IMR-90 (cell line): ENCODE results near the gene ZNF410. TPM values are rescaled to one million over a fixed set of nuclear protein-coding genes. Genes with fewer than 3 reads are reported as not detected.

Experiments used
- ATAC-seq: fragments of 200-7000 bp; cut with Tn5 transposase; 2 replicates; pipeline ENCODE4 v1.9.1; 2020; ENCODE audit warnings: low read depth, mild to moderate bottlenecking, moderate library complexity
- BruUV-seq: library from RNA; stranded (reverse); fragments of 400-500 nt; replicated peaks from 2 replicates; lab custom pipeline; 2021; lab: Mats Ljungman, UMichigan
- CTCF ChIA-PET: fragments of 300-600 bp; formaldehyde crosslinking; extraction: SDS; loops from one replicate; lab custom pipeline; 2021; ENCODE audit warnings: antibody characterized with exemption; lab: Yijun Ruan, JAX
- POLR2A ChIA-PET: fragments of 300-600 bp; sonication (Branson Sonifier 250); formaldehyde crosslinking; loops from one replicate; lab custom pipeline; 2022; ENCODE audit warnings: antibody characterized with exemption; ENCODE audit not compliant: unreplicated experiment; lab: Charles Lee
- DNase-seq: peaks from one replicate; pipeline ENCODE4 v3.0.0; 2013
- H2AFZ ChIP-seq: replicated peaks from 2 replicates; pipeline ENCODE3; 2013; ENCODE audit warnings: low read length, mild to moderate bottlenecking; ENCODE audit not compliant: poor library complexity
- H2AK5ac ChIP-seq: 2 replicates; pipeline ENCODE4 v1.6.1; 2013; ENCODE audit warnings: low read depth, low read length, inconsistent platforms
- H2AK9ac ChIP-seq: replicated peaks from 2 replicates; pipeline ENCODE3; 2013; ENCODE audit warnings: mild to moderate bottlenecking, low read depth, low read length, moderate library complexity; ENCODE audit not compliant: poor library complexity
- H2BK120ac ChIP-seq: 2 replicates; pipeline ENCODE4 v1.6.1; 2013; ENCODE audit warnings: low read depth, low read length, inconsistent platforms
- H2BK15ac ChIP-seq: 3 replicates; pipeline ENCODE4 v1.6.1; 2013; ENCODE audit warnings: low read depth, low read length, inconsistent platforms
- H2BK20ac ChIP-seq: 2 replicates; pipeline ENCODE4 v1.6.1; 2013; ENCODE audit warnings: low read depth, mild to moderate bottlenecking, inconsistent platforms, low read length, moderate library complexity
- H2BK5ac ChIP-seq: 2 replicates; pipeline ENCODE4 v1.6.1; 2013; ENCODE audit warnings: mild to moderate bottlenecking, low read depth, low read length, inconsistent platforms; ENCODE audit not compliant: poor library complexity, severe bottlenecking
- H3K14ac ChIP-seq: replicated peaks from 2 replicates; pipeline ENCODE4 v1.6.1; 2013; ENCODE audit warnings: low read depth, low read length, inconsistent platforms
- H3K18ac ChIP-seq: 2 replicates; pipeline ENCODE4 v1.6.1; 2013; ENCODE audit warnings: low read depth, low read length, control low read depth
- H3K23ac ChIP-seq: 2 replicates; pipeline ENCODE4 v1.6.1; 2013; ENCODE audit warnings: low read depth, low read length, inconsistent platforms
- H3K27ac ChIP-seq: 2 replicates; pipeline ENCODE4 v1.5.1; 2013; ENCODE audit warnings: mild to moderate bottlenecking, control low read depth, low read length; ENCODE audit not compliant: insufficient read depth
- H3K27me3 ChIP-seq: 2 replicates; pipeline ENCODE4 v1.6.1; 2013; ENCODE audit warnings: low read length; ENCODE audit not compliant: control insufficient read depth, insufficient read depth
- H3K36me3 ChIP-seq: 2 replicates; pipeline ENCODE4 v1.6.1; 2013; ENCODE audit warnings: low read length, mixed read lengths; ENCODE audit not compliant: control insufficient read depth, insufficient read depth
- H3K4ac ChIP-seq: 2 replicates; pipeline ENCODE4 v1.6.1; 2013; ENCODE audit warnings: low read depth, low read length, inconsistent platforms
- H3K4me1 ChIP-seq: 2 replicates; pipeline ENCODE4 v1.6.1; 2013; ENCODE audit warnings: low read length, mixed read lengths; ENCODE audit not compliant: control insufficient read depth, insufficient read depth
- H3K4me2 ChIP-seq: 2 replicates; pipeline ENCODE4 v1.6.1; 2013; ENCODE audit warnings: low read depth, mild to moderate bottlenecking, control low read depth, low read length, moderate library complexity
- H3K4me3 ChIP-seq: 2 replicates; pipeline ENCODE4 v1.5.1; 2013; ENCODE audit warnings: low read depth, mild to moderate bottlenecking, control low read depth, low read length, moderate library complexity; ENCODE audit not compliant: insufficient read depth
- H3K56ac ChIP-seq: 2 replicates; pipeline ENCODE4 v1.6.1; 2013; ENCODE audit warnings: low read length, inconsistent platforms; ENCODE audit not compliant: insufficient read depth; ENCODE audit errors: extremely low read depth
- H3K79me1 ChIP-seq, 2 experiments: 2 replicates each; pipeline ENCODE4 v1.6.1; 2013; ENCODE audit warnings: low read length in 2 of 2, inconsistent platforms in 1 of 2, low read depth in 1 of 2
- H3K9ac ChIP-seq: 2 replicates; pipeline ENCODE4 v1.6.1; 2013; ENCODE audit warnings: low read depth, low read length, control low read depth
- H3K9me1 ChIP-seq: 2 replicates; pipeline ENCODE4 v1.6.1; 2013; ENCODE audit warnings: low read length, inconsistent platforms; ENCODE audit not compliant: insufficient read depth
- H3K9me3 ChIP-seq: 2 replicates; pipeline ENCODE4 v1.6.1; 2013; ENCODE audit warnings: low read length; ENCODE audit not compliant: control insufficient read depth, insufficient read depth
- H4K20me1 ChIP-seq: 2 replicates; pipeline ENCODE4 v1.6.1; 2013; ENCODE audit warnings: low read length, inconsistent platforms; ENCODE audit not compliant: insufficient read depth
- H4K5ac ChIP-seq: 2 replicates; pipeline ENCODE4 v1.6.1; 2013; ENCODE audit warnings: mild to moderate bottlenecking, low read depth, low read length, control low read depth
- H4K8ac ChIP-seq, 2 experiments: 2 replicates each; pipeline ENCODE4 v1.6.1; 2013; ENCODE audit warnings: low read depth in 2 of 2, low read length in 2 of 2, control low read depth in 1 of 2, inconsistent platforms in 1 of 2
- H4K91ac ChIP-seq: 2 replicates; pipeline ENCODE4 v1.6.1; 2013; ENCODE audit warnings: low read depth, low read length, inconsistent platforms; ENCODE audit not compliant: insufficient read depth
- BHLHE40 ChIP-seq: fragments of 150-350 bp; IDR thresholded peaks from 2 replicates; pipeline ENCODE4 v1.6.1; 2016; ENCODE audit warnings: mild to moderate bottlenecking, low read depth, low read length
- CEBPB ChIP-seq: IDR thresholded peaks from 2 replicates; pipeline ENCODE4 v1.6.1; 2012; ENCODE audit warnings: low read depth, low read length, improper control_type of control experiment
- CHD1 ChIP-seq: IDR thresholded peaks from 2 replicates; pipeline ENCODE4 v1.6.1; 2012; ENCODE audit warnings: low read depth, low read length, improper control_type of control experiment
- CTCF ChIP-seq: conservative IDR thresholded peaks from 2 replicates; pipeline ENCODE4 v1.5.1; 2012; ENCODE audit warnings: mild to moderate bottlenecking, low read depth, low read length, improper control_type of control experiment
- ELK1 ChIP-seq: fragments of 150-350 bp; IDR thresholded peaks from 2 replicates; pipeline ENCODE4 v1.6.1; 2016; ENCODE audit warnings: low read depth, mild to moderate bottlenecking, low read length, moderate library complexity, borderline replicate concordance
- FOS ChIP-seq: fragments of 150-350 bp; IDR thresholded peaks from 2 replicates; pipeline ENCODE4 v1.6.1; 2016; ENCODE audit warnings: low read depth, low read length
- MAFK ChIP-seq: IDR thresholded peaks from 2 replicates; pipeline ENCODE4 v1.6.1; 2012; ENCODE audit warnings: low read depth, low read length, improper control_type of control experiment
- MAZ ChIP-seq: IDR thresholded peaks from 2 replicates; pipeline ENCODE4 v1.6.1; 2012; ENCODE audit warnings: low read depth, mild to moderate bottlenecking, low read length, improper control_type of control experiment, moderate library complexity, borderline replicate concordance
- MXI1 ChIP-seq: IDR thresholded peaks from 2 replicates; pipeline ENCODE4 v1.6.1; 2012; ENCODE audit warnings: low read depth, mild to moderate bottlenecking, low read length, moderate library complexity, borderline replicate concordance
- NFE2L2 ChIP-seq: fragments of 150-350 bp; IDR thresholded peaks from 2 replicates; pipeline ENCODE4 v1.6.1; 2016; ENCODE audit warnings: low read depth, mild to moderate bottlenecking, low read length
- POLR2A ChIP-seq: IDR thresholded peaks from 2 replicates; pipeline ENCODE4 v1.6.1; 2012; ENCODE audit warnings: mild to moderate bottlenecking, low read depth, low read length
- RAD21 ChIP-seq: IDR thresholded peaks from 2 replicates; pipeline ENCODE4 v1.6.1; 2012; ENCODE audit warnings: low read length, improper control_type of control experiment
- RCOR1 ChIP-seq: IDR thresholded peaks from 2 replicates; pipeline ENCODE4 v1.6.1; 2012; ENCODE audit warnings: mild to moderate bottlenecking, low read length, improper control_type of control experiment; ENCODE audit not compliant: insufficient replicate concordance
- RFX5 ChIP-seq: IDR thresholded peaks from 2 replicates; pipeline ENCODE4 v1.8.0; 2012; ENCODE audit warnings: low read depth, mild to moderate bottlenecking, low read length, moderate library complexity
- SMC3 ChIP-seq: fragments of 150-350 bp; IDR thresholded peaks from 2 replicates; pipeline ENCODE4 v1.6.1; 2016; ENCODE audit warnings: low read depth, mild to moderate bottlenecking, antibody characterized with exemption, low read length, moderate library complexity
- USF2 ChIP-seq: fragments of 150-350 bp; IDR thresholded peaks from 2 replicates; pipeline ENCODE4 v1.6.1; 2017; ENCODE audit warnings: mild to moderate bottlenecking, antibody characterized with exemption, low read length, low read depth
- WGBS, 2 experiments: methylation state at CpG; one replicate each; pipeline versions ENCODE4 v1.1.5 to v1.1.7; 2013; ENCODE audit warnings: missing lambda C conversion rate in 2 of 2; ENCODE audit not compliant: insufficient read length in 1 of 2; ENCODE audit errors: extremely low coverage in 2 of 2; 5-methylcytosine and 5-hydroxymethylcytosine counted together
- dilution Hi-C: fragments of 300-500 bp; cut with HindIII; formaldehyde crosslinking; loops from one replicate; pipeline ENCODE4 v1.14.3; 2018; ENCODE audit warnings: low sequenced_read_pairs; ENCODE audit not compliant: unreplicated experiment
- in situ Hi-C: fragments of 300-500 bp; cut with MboI; formaldehyde crosslinking; loops from 3 replicates; pipeline ENCODE4 v1.14.3; 2019; ENCODE audit warnings: low sequenced_read_pairs, inconsistent platforms, mixed read lengths
- intact Hi-C: fragments of 100-400 bp; cut with micrococcal nuclease; formaldehyde crosslinking; loops from 2 replicates; pipeline ENCODE4 v1.10.0; 2022
- polyA plus RNA-seq, 3 experiments: library from polyadenylated mRNA; depleted of rRNA; stranded (reverse); fragments of >200 nt; gene quantifications; 2 replicates each; pipeline ENCODE4 v1.2.3, GENCODE V29; 2012; ENCODE audit warnings: low replicate concordance in 1 of 3
- total RNA-seq: library from RNA; depleted of rRNA; stranded (reverse); fragments of >200 nt; gene quantifications from 2 replicates; pipeline ENCODE4 v1.2.3, GENCODE V29; 2012

Gene ZNF410
- total and polyA plus RNA-seq, 2 of the 4 experiments (the other 2 are of a cell fraction), result 27.9 to 89.1 TPM

GRCh38 chr14:73884438-73885190 lies 2.0 kb upstream of the ZNF410 start:
- Histone ChIP-seq H3K56ac (no peak overlapping the region), H3K14ac (no peak overlapping the region), H3K79me1 (peaks cover 0 to 22% of the 10 kb centered on the region in 2 experiments; a peak in 2 of 4 replicates), H2AK9ac (no peak overlapping the region), H2BK5ac (no peak overlapping the region), H4K20me1 (peaks cover 19% of the 10 kb centered on the region), H3K4me2 (no peak overlapping the region), H3K9me3 (no peaks in the 10 kb centered on the region), H3K23ac (no peak overlapping the region), H3K4me1 (peaks cover 2% of the 10 kb centered on the region; the same call in 1 of the 2 replicates), H2BK20ac (no peak overlapping the region), H4K5ac (no peak overlapping the region), H3K18ac (no peak overlapping the region), H3K9ac (no peak overlapping the region), H2BK120ac (no peak overlapping the region), H3K9me1 (no peaks in the 10 kb centered on the region; the same call in none of the 2 replicates), H3K4me3 (no peak overlapping the region), H3K4ac (no peak overlapping the region), H3K27ac (no peak overlapping the region), H4K91ac (no peak overlapping the region), H3K36me3 (no peaks in the 10 kb centered on the region), H4K8ac (no peak overlapping the region), H3K27me3 (no peaks in the 10 kb centered on the region), H2AK5ac (no peak overlapping the region), H2BK15ac (no peak overlapping the region), H2AFZ (no peak overlapping the region)
- DNase-seq (no peak), ATAC-seq (no peak)
- in situ Hi-C loops (no loop called here), dilution Hi-C loops (no loop called here), intact Hi-C loops (no loop called here)
- no peak for TF ChIP-seq NFE2L2
- no peak for TF ChIP-seq CTCF
- TF ChIP-seq FOS, result no peak
- TF ChIP-seq BHLHE40, result no peak
- no peak for TF ChIP-seq MXI1
- no peak for TF ChIP-seq RFX5
- no peak for TF ChIP-seq RCOR1
- TF ChIP-seq SMC3, result no peak
- TF ChIP-seq ELK1, result no peak
- no peak for TF ChIP-seq MAZ
- no peak for TF ChIP-seq MAFK
- no peak for TF ChIP-seq POLR2A
- no peak for TF ChIP-seq RAD21
- no peak for TF ChIP-seq USF2
- TF ChIP-seq CHD1, result no peak
- TF ChIP-seq CEBPB, result no peak
- ChIA-PET CTCF (no interaction called here), POLR2A (no interaction called here)
- no TSS peak for BruUV-seq
- WGBS, 2 experiments, result no CpG with 5 or more reads among the region's 8 CpGs
